ENCODE measurements around the gene ASXL1. TPM values are rescaled to one million over a fixed set of nuclear protein-coding genes. Genes with fewer than 3 reads are reported as not detected.

ASXL1 gene
- total RNA-seq, 1 experiment from 2014 or later = 69.9 TPM

GRCh38 chr20:32482442-32483261, 124.5 kb downstream of the ASXL1 start:
- BruUV-seq (replicated peaks) = no TSS peak
- H3K4me3 Mint-ChIP-seq (ENCODE audit: unreplicated experiment) = peak overlapping the region; percentile 75
- H3K27me3 Mint-ChIP-seq (ENCODE audit: insufficient read depth, unreplicated experiment) = peaks cover 21% of the 10 kb centered on the region
- no peaks in the 10 kb centered on the region for H3K9me3 Mint-ChIP-seq (ENCODE audit: unreplicated experiment)
- H3K36me3 Mint-ChIP-seq (ENCODE audit: insufficient read depth, unreplicated experiment) = no peaks in the 10 kb centered on the region
- H3K4me1 Mint-ChIP-seq (ENCODE audit: insufficient read depth, unreplicated experiment) = peaks cover 8% of the 10 kb centered on the region
- peak; percentile 5 for DNase-seq (ENCODE audit: unreplicated experiment)
- POLR2A ChIA-PET = interaction anchor here (0.8 to 1.7 kb wide), 3 partner anchors 115 to 138 kb away, joined by 4 to 7 read pairs (median 4); no protein-coding TSS in a partner anchor
- no peak overlapping the region for H3K27ac Mint-ChIP-seq (ENCODE audit: low read depth, unreplicated experiment)
- intact Hi-C loops (cut with micrococcal nuclease) = no loop called here
- CTCF ChIA-PET = no interaction called here
- no peak for TF ChIP-seq CTCF (IDR thresholded peaks at IDR 0.05; ENCODE audit: unreplicated experiment)

GRCh38 chr20:32483351-32484224, 125.5 kb downstream of the ASXL1 start:
- peak; percentile 63 for DNase-seq (ENCODE audit: unreplicated experiment)
- Mint-ChIP-seq H3K4me3 (ENCODE audit: unreplicated experiment) (peak overlapping the region; percentile 75), H3K27ac (ENCODE audit: low read depth, unreplicated experiment) (no peak overlapping the region), H3K27me3 (ENCODE audit: insufficient read depth, unreplicated experiment) (peaks cover 30% of the 10 kb centered on the region), H3K36me3 (ENCODE audit: insufficient read depth, unreplicated experiment) (no peaks in the 10 kb centered on the region), H3K4me1 (ENCODE audit: insufficient read depth, unreplicated experiment) (peaks cover 8% of the 10 kb centered on the region), H3K9me3 (ENCODE audit: unreplicated experiment) (no peaks in the 10 kb centered on the region)
- ChIA-PET CTCF (no interaction called here), POLR2A (interaction anchor here (0.6 to 1.7 kb wide), 6 partner anchors 20 to 315 kb away, joined by 3 to 7 read pairs (median 4); no protein-coding TSS in a partner anchor)
- no peak for TF ChIP-seq CTCF (IDR thresholded peaks at IDR 0.05; ENCODE audit: unreplicated experiment)
- intact Hi-C loops (cut with micrococcal nuclease) = loop anchor here (2.0 kb wide), 1 partner anchor 277 kb away; the partner anchor contains the start of genes PLAGL2 and POFUT1
- BruUV-seq (replicated peaks) = no TSS peak

- H3K4me1 Mint-ChIP-seq (ENCODE audit: insufficient read depth, unreplicated experiment) = peaks cover 8% of the 10 kb centered on the region
- H3K4me3 Mint-ChIP-seq (ENCODE audit: unreplicated experiment) = peak overlapping the region; percentile 75
- no peaks in the 10 kb centered on the region for H3K36me3 Mint-ChIP-seq (ENCODE audit: insufficient read depth, unreplicated experiment)
- H3K9me3 Mint-ChIP-seq (ENCODE audit: unreplicated experiment) = no peaks in the 10 kb centered on the region
- no peak overlapping the region for H3K27ac Mint-ChIP-seq (ENCODE audit: low read depth, unreplicated experiment)
- peak; percentile 8 for DNase-seq (ENCODE audit: unreplicated experiment)
- H3K27me3 Mint-ChIP-seq (ENCODE audit: insufficient read depth, unreplicated experiment) = peaks cover 37% of the 10 kb centered on the region
- TF ChIP-seq CTCF (IDR thresholded peaks at IDR 0.05; ENCODE audit: unreplicated experiment) = no peak
- ChIA-PET POLR2A (interaction anchor here (0.6 to 1.7 kb wide), 8 partner anchors 12 to 316 kb away, joined by 3 to 7 read pairs (median 3); no protein-coding TSS in a partner anchor), CTCF (interaction anchor here (0.5 to 2.1 kb wide), 10 partner anchors 8 to 315 kb away, joined by 3 to 10 read pairs (median 3); no protein-coding TSS in a partner anchor)
- intact Hi-C loops (cut with micrococcal nuclease) = loop anchor here (2.0 kb wide), 1 partner anchor 278 kb away; the partner anchor contains the start of genes PLAGL2 and POFUT1
- BruUV-seq (replicated peaks) = no TSS peak
Measured at GRCh38 chr20:32484225-32484957, 126.3 kb downstream of the ASXL1 start.
